DMS 273 (cell line): ENCODE data around the gene IGF2R.
"Not testable (repeated sequence)": the region's sequence is repeated elsewhere in the genome, so short reads cannot be mapped to it uniquely, and the experiment has no call there.

Source experiments
- DNase-seq: peaks from one replicate; lab custom pipeline; 2025; ENCODE audit not compliant: unreplicated experiment; lab: John Stamatoyannopoulos, UW

IGF2R gene

DNA sequence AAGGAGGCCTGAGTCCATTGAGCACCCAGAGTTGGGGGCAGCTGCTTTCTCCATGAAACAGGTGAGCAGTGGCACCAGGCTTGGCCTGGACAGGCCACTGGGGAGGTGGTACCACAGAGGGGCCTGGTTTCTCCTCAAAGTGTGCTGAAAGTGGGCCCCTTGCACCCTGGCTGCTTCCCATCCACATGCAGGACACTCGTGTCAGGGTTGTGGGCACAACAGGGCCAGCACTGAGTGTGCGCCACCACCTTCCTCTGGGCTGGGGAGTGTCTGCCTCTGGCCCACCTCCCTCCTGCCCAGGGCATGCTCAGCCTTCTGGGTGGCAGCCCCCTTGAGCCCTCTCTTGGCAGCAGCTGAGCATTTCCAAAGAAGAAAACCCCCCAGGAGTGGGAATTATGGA is 147.5 kb downstream of the IGF2R start:
- DNase-seq: no peak

DNA sequence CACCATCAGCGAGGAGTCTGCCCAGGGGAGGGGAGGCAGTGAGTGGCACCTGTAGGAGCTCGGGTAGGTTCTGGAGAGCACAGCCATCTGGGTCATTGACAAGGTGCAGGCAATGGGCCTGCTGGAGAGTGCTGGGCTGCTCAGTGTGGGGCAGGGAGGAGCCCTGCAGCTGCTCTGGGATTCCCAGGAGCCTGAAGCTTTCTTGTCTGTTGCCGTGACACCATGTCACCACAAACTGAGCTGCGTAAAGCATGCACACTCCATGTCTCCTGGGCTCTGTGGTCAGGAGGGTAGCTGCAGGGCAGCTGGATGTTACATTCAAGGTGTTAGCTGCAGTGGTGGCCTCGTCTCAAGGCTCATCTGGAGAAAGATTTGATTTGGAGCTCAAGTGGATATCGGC is 148.3 kb downstream of the IGF2R start:
- no peak for DNase-seq

DNA sequence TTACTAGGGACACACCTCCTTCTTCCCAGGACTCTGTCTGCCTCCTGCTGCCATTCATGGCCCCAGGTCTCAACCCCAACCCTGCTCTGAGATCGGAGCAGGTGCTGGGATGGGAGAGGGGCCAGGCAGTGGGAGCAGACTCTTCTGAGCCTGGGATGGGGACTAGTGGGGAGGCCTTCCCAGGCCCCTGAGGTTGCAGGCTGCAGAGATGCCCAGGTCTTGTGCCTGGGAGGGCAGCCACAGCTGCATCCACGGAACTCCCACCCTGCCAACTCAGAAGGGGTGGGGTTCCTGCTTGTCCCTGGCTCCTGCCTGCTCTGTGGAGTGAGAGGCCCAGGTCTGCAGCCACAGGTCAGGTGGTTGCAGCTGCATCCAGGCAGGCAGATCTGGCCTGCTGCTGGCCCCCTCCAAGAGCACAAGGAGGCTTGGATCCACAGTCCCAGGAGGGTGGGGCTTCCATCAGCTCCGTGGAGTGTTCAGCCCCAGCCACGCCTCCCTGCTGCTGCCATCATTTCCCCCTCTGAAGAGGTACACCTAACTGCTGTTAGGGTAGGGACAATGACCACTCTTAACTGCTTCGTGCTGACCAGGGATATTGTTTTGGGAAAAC is 149.8 kb downstream of the IGF2R start:
- DNase-seq: no peak

DNA sequence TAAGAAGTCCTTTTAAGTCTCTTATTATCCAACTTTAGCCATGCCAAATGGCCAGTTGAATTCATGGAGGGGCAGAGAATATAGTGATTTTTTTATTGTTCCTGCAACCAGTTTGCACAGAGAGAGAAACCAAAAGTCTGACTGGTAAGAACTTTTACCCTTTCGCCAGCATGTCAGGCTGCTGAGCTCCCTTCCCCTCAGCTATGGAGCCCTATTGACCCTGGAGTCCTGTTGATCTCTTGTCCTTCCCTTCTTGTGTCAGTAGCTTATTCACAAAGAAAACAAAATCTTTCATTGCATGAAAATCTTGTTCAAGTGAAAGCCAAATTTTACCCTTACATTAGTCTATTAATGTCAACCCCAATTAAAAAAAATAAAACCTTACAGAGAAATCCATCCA is 151.2 kb downstream of the IGF2R start:
- no peak for DNase-seq

DNA sequence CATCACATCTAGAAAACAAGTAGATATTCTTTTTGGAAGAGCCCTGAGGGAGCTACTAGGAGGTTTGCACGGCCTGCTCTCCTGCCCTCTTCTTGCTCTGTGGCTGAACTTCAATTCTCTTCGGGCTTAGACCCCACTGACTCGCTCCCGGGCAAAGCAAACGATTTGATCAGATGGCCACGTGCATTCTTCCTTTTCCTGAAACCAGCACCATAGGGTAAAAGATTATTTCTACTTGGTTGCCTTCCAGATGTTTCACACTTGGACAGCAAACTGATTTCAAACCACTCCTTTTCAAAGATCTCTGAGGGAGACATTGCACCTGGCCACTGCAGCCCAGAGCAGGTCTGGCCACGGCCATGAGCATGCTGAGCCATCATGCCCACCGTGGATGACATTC is 152.7 kb downstream of the IGF2R start, which contains the start of gene SLC22A1:
Gene SLC22A1, plus strand, starts transcription at position 258 of the 400 bp plus-strand sequence. Its CDS starts 121 bp downstream, at position 379.
- DNase-seq: no peak

DNA sequence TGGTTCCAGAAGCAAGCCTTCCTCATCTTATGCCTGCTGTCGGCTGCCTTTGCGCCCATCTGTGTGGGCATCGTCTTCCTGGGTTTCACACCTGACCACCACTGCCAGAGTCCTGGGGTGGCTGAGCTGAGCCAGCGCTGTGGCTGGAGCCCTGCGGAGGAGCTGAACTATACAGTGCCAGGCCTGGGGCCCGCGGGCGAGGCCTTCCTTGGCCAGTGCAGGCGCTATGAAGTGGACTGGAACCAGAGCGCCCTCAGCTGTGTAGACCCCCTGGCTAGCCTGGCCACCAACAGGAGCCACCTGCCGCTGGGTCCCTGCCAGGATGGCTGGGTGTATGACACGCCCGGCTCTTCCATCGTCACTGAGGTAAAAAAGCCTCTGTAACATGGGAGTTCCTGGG is 153.1 kb downstream of the IGF2R start:
- DNase-seq: no peak

DNA sequence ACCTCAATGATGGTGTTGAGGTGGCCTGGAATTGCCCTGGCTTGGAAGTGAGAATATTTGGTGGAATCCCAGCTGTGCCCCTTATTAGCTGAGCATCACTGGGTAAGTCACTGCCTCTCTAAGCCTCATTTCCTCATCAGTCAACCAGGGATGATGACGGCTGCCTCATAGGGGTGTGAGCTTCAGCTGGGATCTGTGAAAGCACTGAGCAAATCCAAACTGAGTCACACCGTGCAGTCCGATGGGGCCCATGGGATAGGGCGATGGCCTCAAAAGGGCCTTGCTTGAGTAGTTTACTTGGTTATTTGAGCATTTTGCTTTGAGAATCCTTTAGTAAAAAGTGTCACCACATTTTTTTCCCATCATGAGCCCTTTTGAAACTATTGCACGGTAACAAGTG is 153.9 kb downstream of the IGF2R start:
- no peak for DNase-seq

DNA sequence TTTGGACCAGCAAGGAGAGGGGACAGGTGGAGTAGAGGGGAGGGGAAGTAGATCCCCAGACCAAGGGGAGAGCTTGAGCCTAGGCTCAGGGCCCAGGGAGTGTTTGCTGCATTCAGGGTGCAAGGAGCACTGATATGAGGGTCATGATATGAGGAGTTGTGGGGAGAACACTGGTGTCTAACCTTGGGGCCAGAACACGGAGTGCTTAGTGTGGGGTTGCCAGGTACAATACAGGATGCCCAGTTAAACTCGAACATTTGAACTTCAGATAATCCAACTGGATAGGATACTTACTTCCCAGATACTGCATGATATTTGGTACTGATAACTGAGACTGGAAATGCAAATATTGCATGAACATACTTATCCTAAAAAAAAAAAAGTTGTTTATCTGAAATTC is 155.1 kb downstream of the IGF2R start:
- DNase-seq: no peak

DNA sequence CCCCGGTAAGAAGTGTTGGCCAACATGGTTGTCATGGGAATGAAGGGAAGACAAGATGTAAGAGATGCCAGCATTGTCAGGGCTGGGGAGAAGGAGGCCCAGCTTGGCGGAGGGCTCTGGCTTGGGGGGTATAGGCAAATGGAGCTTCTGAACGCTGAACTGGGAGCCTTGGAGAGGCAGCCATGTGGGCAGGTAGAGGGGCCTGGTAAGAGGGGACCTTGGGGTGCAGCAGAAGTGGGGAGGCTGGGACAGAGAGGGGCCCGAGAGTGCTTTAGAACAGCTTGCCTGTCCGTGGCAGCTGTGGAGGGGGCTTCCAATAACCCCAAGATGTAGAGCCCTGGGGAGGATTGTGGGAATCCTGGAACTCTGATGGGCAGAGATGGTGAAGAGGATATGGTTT is 155.7 kb downstream of the IGF2R start:
- DNase-seq: no peak

DNA sequence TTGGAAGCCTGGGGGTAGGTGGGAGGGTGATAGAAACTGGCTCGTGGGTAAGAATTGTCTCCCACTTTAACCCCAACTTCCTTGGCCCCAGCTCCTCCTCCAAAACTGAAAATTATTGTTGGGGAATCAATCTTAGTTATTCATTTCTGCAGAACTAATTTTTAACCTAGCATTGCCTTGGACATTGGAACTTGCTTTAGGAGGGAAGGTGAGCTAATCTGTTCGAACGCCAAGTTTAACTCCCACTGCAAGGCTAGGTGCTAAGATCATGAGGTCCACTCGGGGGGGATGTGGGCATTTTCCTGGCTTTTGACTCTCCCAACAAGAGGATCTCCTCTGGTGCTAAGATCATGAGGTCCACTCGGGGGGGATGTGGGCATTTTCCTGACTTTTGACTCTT is 156.2 kb downstream of the IGF2R start:
- not testable (repeated sequence) for DNase-seq

DNA sequence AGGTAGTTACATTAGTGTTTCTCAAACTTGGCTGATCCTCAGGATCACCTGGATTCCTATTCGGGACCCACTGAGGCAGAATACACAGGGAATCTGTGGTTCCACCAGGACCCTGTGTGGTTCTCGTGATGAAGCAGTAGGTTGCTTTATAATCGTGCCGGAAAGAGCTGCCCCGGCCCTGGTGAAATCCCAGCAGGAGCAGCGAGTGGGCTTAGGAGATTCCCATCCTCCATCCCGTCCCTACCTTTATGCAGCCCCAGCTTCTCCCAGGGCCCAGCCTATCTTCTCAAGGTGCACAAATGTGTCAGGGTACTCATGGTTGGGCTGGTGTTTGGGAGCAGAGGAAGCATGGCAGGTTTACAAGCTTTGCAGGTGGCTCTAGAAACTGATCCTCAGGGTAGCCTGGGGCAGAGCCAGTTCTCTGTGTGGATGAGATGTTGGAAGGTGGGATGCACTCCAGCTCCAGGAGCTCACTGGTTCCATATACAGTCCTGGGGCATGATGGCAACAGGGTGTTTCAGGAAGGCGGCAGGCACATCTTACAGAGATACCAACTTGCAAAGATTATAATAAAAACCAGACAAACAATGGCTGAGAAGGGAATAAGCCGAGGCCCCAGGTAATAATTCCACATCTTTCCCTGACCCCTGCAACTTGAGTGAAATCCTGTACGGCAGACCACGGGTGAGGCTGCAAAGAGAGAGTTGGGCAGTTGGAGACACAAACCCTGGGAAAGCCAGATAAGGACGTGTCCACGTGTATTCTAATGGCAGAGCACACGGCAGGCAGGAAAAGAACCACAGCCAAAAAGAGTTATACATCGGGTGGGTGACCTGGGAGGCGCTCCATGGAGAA is 158.6 kb downstream of the IGF2R start:
- no peak for DNase-seq

DNA sequence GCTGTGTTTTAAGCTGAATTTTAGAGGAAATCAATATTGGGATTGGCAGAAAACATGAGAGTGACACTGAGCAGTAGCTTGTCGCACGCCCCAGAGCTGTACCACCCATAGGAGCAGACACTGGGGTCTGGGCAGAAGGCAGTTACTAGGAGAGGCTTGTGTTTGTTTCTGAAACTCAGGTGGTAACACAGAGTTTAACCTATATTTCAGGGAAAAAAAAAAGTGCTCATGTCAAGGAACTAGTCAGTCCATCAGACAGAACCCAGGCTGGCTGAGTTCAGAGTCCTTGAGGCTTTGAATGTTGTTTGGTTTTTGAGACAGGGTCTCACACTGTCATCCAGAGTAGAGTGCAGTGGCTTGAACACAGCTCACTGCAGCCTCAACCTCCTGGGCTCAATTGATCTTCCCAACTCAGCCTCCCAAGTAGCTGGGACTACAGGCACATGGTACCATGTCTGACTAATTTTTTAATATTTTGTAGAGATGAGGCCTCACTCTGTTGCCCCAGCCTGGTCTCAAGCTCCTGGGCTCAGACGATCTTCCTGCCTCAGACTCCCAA is 159.3 kb downstream of the IGF2R start:
- no peak for DNase-seq

DNA sequence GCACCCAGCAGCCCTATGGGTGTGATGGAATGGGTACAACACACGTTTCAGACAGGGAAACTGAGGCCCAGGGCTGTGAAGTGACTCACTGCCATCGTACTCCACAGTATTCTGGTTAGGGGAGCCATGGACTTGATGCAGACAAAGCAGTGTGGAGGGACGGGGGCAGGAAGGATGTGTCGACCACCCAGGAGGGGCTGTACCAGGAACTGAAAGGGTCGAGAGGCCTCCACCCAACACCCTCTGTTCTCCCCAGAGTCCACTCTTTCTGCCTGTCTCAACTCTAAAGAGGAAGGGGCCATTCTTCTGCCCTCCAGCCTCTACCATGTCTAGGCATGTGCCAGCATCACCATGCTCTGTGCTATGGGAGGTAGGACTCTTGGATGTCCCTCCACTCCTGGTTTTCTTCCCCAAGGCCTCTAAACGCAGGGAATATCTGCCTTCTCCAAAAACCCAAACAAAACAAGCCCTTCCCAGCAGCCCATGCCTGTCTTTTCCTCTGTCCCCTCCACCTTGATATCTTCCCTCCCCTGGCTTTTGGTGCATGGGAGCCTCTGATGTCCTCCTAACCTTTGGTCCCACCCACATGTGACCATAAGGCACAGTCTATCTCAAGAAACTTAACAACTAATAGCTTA is 160.1 kb downstream of the IGF2R start:
- no peak for DNase-seq

DNA sequence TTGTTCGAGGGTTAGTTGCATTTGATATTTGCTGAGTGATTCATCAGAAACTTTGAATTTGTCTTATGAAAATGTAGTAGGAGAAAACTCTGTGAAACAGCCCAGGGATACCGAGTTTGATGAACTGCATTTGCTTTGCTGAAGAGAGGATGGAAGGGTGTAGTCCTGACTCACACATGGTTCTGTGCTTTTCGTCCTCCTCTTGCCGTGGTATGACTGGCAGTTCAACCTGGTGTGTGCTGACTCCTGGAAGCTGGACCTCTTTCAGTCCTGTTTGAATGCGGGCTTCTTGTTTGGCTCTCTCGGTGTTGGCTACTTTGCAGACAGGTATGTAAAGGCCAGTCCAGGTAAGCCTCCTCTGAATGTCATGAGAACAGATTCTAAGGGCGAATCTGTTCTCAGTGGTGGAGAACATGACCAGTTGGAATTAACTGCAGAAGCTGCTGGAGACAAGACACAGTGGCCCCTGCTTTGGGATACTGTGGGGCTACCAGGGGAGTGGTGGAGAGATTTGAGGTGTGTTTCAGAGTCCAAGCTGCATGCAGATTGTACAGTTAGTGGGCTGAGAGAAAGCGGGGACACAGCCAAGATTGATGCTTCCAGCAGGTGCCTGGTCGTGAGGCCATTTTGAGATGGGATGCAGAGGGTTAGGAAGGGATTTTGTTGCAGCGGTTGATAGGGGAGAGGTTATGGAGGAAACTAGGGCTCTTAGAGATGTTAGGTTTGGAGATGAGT is 161.2 kb downstream of the IGF2R start:
- no peak for DNase-seq

DNA sequence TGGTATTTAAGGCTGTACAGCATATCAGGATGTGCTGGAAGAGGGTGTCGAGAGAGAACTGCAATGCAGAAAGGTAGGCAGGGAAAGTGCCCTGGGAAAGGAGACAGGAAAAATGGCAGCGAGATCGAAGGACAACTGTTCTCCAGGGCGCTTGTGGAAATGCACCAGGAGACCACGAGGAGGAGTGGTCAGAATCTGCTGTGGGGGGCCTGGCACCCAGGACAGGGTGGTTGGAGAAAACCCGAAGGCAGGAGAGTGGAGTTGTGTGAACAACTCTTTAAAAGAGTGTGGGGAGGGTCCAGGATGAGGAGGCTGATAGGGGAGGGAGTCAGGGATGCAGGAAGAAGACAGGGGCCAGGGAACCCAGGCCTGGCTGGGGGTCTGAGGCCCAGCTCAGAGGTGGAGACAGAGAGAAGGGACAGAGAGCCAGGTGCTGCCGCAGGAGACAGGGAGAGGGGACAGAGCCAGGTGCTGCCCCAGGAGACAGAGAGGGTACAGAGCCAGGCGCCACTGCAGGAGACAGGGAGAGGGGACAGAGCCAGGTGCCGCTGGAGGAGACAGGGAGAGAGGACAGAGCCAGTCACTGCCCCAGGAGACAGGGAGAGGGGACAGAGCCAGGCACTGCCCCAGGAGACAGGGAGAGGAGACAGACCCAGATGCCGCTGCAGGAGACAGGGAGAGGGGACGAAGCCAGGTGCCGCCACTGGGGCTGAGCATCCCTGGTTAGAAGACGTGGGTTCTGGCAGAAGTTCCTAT is 162.0 kb downstream of the IGF2R start:
- no peak for DNase-seq

DNA sequence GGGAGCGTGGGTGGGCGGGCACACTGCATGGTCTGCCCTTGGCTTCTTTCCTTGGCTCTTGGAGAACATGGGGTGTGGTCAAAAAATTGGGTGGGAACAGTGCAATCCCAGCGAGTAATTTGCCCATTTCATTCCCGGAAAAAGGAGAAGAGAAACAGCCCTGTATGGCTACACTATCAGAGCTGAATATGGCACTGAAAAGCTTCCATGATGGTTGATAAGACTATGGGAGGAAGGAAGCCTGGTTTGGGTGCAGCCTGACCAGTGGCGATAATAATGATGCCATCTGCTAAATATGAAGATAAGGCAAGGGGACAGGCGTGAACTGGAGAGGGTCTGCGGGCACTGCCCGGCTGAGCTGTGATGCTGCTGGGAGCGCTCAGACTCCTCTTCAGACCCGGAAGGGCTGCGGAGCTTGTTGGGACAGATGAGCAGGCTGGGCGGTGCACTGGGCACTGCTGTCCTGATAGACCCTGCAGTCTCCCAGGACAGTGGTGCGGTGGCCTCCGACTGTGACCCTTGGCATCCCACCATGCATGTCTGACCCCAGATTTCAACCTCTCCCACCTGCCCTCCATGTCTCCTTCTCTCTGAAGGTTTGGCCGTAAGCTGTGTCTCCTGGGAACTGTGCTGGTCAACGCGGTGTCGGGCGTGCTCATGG is 162.9 kb downstream of the IGF2R start:
- no peak for DNase-seq

DNA sequence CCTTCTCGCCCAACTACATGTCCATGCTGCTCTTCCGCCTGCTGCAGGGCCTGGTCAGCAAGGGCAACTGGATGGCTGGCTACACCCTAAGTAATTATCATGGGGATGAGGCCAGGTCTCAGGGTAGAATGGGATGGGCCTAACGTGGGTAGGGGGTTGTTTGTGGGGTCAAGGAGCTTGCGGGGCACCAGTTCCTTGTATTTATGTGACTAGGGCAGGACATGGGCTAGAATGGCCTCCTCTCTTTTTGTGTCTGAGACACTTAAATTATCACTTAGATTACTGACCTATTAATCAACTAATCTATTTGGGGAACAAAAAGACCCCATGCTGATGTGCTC is 163.4 kb downstream of the IGF2R start:
- DNase-seq: no peak

DNA sequence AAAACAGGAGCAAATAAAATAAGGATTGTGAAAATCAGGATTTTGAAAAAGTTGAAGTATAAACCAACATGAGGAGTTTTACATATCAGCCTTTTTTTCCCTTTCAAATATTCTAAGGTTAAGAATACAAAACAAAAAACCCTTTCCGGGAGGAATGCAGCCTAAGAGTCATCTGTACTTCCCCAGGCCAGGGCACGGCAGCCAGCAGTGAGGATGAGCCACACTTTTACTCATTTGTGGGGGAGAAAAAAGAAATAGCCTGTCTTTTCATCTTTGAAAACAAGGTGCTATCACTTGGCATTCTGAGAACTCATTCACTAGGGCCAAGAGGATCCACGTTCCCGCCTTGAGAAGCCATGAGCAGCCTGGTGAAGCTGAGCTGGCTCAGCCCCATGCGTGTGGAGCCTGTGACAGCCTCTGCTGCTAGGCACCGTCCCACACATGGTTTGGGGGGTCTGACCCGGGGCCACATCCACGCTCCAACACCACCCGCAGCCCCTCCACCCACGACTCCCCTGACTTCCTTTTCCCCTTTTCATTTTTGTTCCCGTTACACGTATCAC is 164.0 kb downstream of the IGF2R start:
- DNase-seq: no peak

DNA sequence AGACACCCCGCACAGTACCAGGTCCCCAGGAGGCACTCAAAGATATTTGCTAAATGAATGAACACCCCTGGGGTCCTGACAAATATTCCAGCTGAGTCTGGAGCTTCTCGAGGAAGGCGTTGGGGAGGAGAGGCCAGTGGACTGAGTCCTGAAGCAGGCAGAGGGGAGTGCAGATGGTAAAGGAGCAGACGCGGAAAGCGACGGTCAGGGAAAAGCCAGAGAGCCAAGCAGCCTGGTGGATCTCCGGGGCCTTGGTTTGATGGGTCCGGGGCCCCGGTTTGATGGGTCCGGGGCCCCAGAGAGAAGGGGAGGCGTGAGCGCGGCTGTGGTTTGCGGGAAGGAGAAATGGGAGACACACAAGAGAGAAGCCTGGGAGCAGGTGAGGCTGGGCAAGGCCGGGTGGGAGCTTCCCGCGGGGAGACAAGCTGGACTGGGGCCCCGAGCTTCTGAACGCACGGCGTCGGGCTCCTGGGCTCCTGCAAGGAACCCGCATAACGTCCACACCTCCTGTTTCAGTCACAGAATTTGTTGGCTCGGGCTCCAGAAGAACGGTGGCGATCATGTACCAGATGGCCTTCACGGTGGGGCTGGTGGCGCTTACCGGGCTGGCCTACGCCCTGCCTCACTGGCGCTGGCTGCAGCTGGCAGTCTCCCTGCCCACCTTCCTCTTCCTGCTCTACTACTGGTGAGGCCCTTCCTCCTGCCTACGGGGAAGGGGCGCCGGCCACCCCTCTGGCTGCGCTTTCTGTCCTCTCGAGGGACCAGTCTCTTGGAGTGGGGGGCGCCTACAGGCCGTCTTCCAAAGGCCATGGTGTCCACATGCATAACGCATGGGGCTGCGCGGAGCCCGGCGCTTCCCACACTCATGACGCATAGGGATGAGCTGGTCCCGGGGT is 164.8 kb downstream of the IGF2R start:
- DNase-seq: no peak
